Colonic mucosa (tissue), 4 donors: ENCODE results near the gene ARHGDIA. TPM values are rescaled to one million over a fixed set of nuclear protein-coding genes. Genes with fewer than 3 reads are reported as not detected.

Source experiments
- DNase-seq: peaks from one replicate; pipeline ENCODE4 v3.0.0-alpha.2; 2020
- H3K27ac ChIP-seq: fragments of 200-600 bp; one replicate; pipeline ENCODE4 v1.8.0; 2021
- H3K27me3 ChIP-seq: fragments of 200-600 bp; one replicate; pipeline ENCODE4 v1.8.0; 2021
- H3K36me3 ChIP-seq: fragments of 200-600 bp; one replicate; pipeline ENCODE4 v1.8.0; 2021
- H3K4me1 ChIP-seq: fragments of 200-600 bp; one replicate; pipeline ENCODE4 v1.8.0; 2021; ENCODE audit warnings: mild to moderate bottlenecking
- H3K4me3 ChIP-seq: fragments of 200-600 bp; one replicate; pipeline ENCODE4 v1.8.0; 2021
- H3K9ac ChIP-seq, 2 donors: one replicate each; pipeline ENCODE4 v1.7.0; 2013; ENCODE audit warnings: control low read depth in 2 of 2, low read depth in 2 of 2, low read length in 2 of 2
- H3K9me3 ChIP-seq: fragments of 200-600 bp; one replicate; pipeline ENCODE4 v1.8.0; 2021
- CTCF ChIP-seq: fragments of 200-600 bp; IDR thresholded peaks from one replicate; pipeline ENCODE4 v1.8.0; 2022; ENCODE audit warnings: antibody characterized with exemption, mild to moderate bottlenecking
- intact Hi-C: fragments of 100-400 bp; cut with DNase I; formaldehyde crosslinking; loops from one replicate; pipeline ENCODE4 v1.14.1; 2022
- total RNA-seq, 2 donors: library from RNA; stranded (reverse); fragmentation: NEBNext Ultra II Directional in 1 of 2; extraction: Animal tissue kit (Norgen Biotek cat#: 25700) in 1 of 2; gene quantifications; one replicate each; pipeline ENCODE4 v1.2.1, GENCODE V29; 2021
- donor health status: healthy.
- donor health status: DM: no; HTN: no; CAD: no.
- donor health status: DM: no; HTN: no; CAD: no.

The ARHGDIA gene
- total RNA-seq, 2 donors from 2014 or later, result 407 to 546 TPM

GRCh38 chr17:81901167-81902022, 30.3 kb upstream of the ARHGDIA start:
- peak overlapping the region; percentile 28 for H3K4me3 ChIP-seq
- H3K9me3 ChIP-seq, result no peaks in the 10 kb centered on the region
- no peaks in the 10 kb centered on the region for H3K4me1 ChIP-seq
- intact Hi-C loops, result no loop called here
- H3K27ac ChIP-seq, result no peak overlapping the region
- peaks cover 4% of the 10 kb centered on the region for H3K27me3 ChIP-seq
- no peaks in the 10 kb centered on the region for H3K36me3 ChIP-seq
- TF ChIP-seq CTCF, result no peak
- no peak for DNase-seq
- H3K9ac ChIP-seq, result no peak overlapping the region

GRCh38 chr17:81900181-81900820, 29.2 kb upstream of the ARHGDIA start:
- TF ChIP-seq CTCF, result no peak
- H3K4me1 ChIP-seq, result no peaks in the 10 kb centered on the region
- peaks cover 4% of the 10 kb centered on the region for H3K27me3 ChIP-seq
- intact Hi-C loops, result no loop called here
- no peak overlapping the region for H3K9ac ChIP-seq
- H3K36me3 ChIP-seq, result no peaks in the 10 kb centered on the region
- no peak for DNase-seq
- no peaks in the 10 kb centered on the region for H3K9me3 ChIP-seq
- no peak overlapping the region for H3K27ac ChIP-seq
- no peak overlapping the region for H3K4me3 ChIP-seq

- Histone ChIP-seq H3K27me3 (peaks cover 4% of the 10 kb centered on the region), H3K4me1 (no peaks in the 10 kb centered on the region), H3K9me3 (no peaks in the 10 kb centered on the region), H3K36me3 (no peaks in the 10 kb centered on the region), H3K9ac (no peak overlapping the region), H3K4me3 (no peak overlapping the region), H3K27ac (no peak overlapping the region)
- TF ChIP-seq CTCF, result no peak
- no peak for DNase-seq
- intact Hi-C loops, result no loop called here
Measured at GRCh38 chr17:81899514-81900166, 28.5 kb upstream of the ARHGDIA start.

GRCh38 chr17:81898885-81899284, 27.7 kb upstream of the ARHGDIA start:
- TF ChIP-seq CTCF, result no peak
- Histone ChIP-seq H3K4me3 (no peak overlapping the region), H3K27ac (no peak overlapping the region), H3K9ac (no peak overlapping the region), H3K27me3 (peaks cover 4% of the 10 kb centered on the region), H3K9me3 (no peaks in the 10 kb centered on the region), H3K36me3 (no peaks in the 10 kb centered on the region), H3K4me1 (no peaks in the 10 kb centered on the region)
- DNase-seq, result no peak
- intact Hi-C loops, result no loop called here

- Histone ChIP-seq H3K27ac (no peak overlapping the region), H3K36me3 (no peaks in the 10 kb centered on the region), H3K9ac (no peak overlapping the region), H3K4me1 (no peaks in the 10 kb centered on the region), H3K27me3 (peaks cover 4% of the 10 kb centered on the region), H3K9me3 (no peaks in the 10 kb centered on the region), H3K4me3 (no peak overlapping the region)
- TF ChIP-seq CTCF, result no peak
- intact Hi-C loops, result no loop called here
- DNase-seq, result no peak
Measured at GRCh38 chr17:81898029-81898866, 27.1 kb upstream of the ARHGDIA start.
